T-helper 9 cell (primary cell): ENCODE measurements around the gene PLXNA4.

Experiments used
- DNase-seq: peaks from one replicate; pipeline ENCODE4 v3.0.0-alpha.2; 2020

PLXNA4 gene

GRCh38 chr7:132564849-132565248 lies 11.4 kb downstream of the PLXNA4 start:
- DNase-seq: no peak

- DNase-seq: no peak
Observed at GRCh38 chr7:132564090-132564489, 12.2 kb downstream of the PLXNA4 start.

DNA sequence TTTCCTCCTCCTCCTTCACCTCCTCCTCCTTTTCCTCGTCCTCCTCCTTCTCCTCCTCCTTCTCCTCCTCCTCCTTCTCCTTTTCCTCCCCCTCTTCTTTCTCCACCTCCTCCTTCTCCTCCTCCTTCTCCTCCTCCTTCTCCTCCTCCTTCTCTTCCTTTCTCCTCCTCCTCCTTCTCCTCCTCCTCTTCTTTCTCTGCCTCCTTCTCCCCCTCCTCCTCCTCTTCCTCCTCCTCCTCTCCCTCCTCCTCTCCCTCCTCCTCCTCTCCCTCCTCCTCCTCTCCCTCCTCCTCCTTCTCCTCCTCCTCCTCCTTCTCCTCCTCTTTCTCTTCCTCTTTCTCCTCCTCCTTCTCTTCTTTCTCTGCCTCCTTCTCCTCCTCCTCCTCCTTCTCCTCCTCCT lies 13.6 kb downstream of the PLXNA4 start:
- no peak for DNase-seq

- no peak for DNase-seq
Observed at GRCh38 chr7:132561763-132562162, 14.5 kb downstream of the PLXNA4 start.

DNA sequence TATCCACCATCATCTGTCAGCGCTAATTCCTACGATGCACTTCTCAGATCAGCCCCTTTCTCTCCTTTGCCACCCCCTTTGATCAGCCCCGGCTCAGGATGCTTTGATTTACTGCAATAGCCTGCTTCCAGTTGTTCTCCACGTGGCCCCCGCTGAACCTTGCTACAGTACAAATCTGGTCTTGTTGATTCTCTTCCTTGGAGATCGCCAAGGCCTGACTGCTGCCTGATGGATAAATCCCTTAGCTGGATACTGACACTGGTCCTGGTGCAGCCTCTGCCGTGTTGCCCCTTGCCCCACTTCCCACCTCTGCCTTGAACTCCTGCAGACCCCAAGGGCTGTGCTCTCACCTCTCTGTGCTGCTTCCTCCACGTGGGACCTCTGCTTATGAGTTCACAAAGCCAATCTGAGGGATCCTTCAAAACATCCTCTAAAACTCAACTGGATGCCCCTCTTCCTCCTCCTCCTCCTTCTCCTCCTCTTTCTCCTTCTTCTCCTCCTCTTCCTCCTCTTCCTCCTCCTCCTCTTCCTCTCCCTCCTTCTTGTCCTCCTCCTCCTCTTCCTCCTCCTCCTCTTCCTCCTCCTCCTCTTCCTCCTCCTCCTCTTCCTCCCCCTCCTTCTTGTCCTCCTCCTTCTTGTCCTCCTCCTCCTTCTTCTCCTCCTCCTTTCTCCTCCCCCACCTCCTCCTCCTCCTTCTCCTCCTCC lies 15.3 kb downstream of the PLXNA4 start:
- DNase-seq: no peak

DNA sequence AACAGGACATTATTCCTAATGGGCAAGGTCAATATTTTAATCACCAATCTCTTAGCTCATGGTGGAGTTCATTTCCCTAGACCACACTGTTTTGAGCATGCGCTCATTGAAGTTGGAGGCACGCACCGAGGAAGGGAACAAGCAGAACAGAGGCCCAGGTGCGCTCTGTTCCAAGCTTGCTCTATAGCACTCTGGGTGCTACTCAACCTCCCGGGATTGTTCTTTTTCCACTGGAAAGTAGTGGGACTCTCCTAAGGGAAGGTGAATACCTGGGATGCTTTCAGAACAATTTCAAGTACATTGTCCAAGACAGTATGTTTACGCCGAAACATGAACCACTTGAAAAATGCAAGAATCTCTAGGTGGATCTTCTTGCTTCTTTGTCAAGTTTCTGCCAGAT lies 16.2 kb downstream of the PLXNA4 start:
- DNase-seq: no peak

- DNase-seq: no peak
Observed at GRCh38 chr7:132558815-132559214, 17.5 kb downstream of the PLXNA4 start.

DNA sequence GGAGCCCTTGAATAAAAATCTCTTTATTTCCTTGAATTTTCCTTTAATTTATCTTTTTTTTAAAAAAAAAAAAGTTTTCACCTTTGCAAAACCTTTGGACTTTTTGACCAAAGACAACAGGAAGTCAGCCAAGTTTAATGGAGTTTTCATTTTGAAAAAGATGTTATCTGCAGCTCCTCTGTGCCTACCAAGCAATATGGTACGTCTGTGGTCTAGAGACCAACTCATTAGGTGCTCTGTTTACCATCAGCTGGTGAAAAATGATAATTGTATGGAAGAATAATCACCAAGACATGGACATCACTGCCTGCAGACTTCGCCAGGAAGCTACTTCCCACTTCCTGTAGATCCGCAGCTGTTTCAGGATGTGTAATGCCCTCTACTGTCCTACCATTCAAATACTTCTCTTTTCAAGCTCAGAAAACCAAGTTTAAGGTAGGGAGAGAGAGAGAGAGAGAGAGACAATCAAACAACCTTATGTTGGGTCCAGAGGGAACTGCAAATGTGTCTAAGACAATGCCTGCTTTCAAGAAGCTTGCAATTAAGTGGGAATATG lies 18.7 kb downstream of the PLXNA4 start:
- no peak for DNase-seq

DNA sequence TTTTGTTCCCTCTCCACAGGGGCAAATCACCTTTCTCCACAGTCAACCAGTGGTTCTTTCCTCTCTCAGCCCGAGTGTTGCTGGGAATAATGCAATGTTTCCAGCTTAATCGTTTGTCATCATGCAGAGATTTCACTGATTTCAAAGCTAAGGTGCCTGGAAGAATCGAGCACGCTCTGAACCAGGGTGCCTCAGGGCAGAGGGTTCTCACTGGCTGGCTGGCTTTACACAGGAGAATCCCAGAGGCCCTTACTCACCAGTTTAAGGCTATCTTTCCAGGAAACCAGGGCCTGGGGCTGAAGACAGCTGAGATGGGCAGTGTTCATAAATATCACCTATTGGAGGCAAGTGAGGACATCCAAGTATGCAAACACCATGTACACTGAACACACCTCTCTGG lies 21.8 kb downstream of the PLXNA4 start:
- DNase-seq: no peak

- DNase-seq: no peak
Observed at GRCh38 chr7:132553031-132553430, 23.2 kb downstream of the PLXNA4 start.

DNA sequence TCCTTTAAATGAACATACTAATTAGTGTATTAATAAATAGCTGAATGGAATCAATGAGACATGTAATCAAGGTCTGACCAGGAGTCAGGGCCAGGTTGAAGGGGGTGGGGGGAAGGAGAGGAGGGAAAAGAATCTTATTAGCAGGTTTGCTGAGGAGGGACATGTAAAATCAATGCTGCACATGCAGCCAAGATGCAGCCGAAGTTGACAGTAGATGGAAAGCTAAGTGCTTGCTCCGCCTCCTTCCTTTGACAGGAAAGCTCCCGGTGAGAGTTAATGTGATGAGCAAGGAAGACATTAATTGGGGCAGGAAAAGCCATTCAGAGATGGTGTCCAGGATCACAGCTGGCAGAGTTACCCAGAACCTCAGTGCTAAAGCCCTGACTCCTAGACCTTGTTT lies 24.4 kb downstream of the PLXNA4 start:
- no peak for DNase-seq

GRCh38 chr7:132551439-132551838 lies 24.8 kb downstream of the PLXNA4 start:
- DNase-seq: no peak

DNA sequence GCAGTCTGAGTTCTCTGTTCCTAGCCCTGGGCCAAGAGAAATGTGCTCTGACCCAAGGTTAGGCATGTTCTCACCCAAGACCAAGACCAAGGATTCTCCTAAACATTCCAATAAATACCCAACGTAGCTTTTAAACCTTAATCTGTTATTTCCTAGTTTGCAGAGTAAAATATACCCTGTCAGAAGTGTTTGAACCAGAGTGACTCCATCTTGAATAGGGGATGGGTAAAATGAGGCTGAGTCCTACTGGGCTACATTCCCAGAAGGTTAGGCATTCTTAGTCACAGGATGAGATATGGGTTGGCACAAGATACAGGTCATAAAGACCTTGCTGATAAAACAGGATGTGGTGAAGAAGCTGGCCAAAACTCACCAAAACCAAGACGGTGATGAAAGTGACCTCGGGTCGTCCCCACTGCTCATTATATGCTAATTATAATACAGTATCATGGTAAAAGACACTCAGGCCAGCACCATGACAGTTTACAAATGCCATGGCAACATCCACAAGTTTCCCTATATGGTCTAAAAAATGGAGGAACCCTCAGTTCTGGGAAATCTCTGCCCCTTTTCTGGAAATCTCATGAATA lies 27.7 kb downstream of the PLXNA4 start:
- no peak for DNase-seq

DNA sequence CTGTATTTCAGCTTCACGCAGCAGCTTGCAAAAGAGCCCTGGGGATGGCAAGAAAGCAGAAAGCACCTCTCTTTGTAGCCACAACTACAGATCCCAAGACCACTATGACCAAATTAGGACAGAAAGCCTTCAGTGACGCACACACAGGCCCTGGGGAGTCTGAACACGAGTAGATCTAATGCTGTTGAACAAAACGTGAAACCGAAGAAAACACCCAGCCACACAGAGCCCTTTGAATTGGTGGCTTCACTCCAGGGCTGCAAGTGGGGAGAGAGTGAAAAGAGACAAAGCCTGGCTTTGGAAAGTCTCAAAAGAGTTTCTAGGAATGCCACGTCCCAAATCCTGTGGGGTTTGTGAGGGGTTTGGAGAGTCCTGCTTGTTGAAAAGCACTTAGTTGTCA lies 28.4 kb downstream of the PLXNA4 start:
- DNase-seq: no peak

- DNase-seq: no peak
Observed at GRCh38 chr7:132546366-132547127, 29.7 kb downstream of the PLXNA4 start.

DNA sequence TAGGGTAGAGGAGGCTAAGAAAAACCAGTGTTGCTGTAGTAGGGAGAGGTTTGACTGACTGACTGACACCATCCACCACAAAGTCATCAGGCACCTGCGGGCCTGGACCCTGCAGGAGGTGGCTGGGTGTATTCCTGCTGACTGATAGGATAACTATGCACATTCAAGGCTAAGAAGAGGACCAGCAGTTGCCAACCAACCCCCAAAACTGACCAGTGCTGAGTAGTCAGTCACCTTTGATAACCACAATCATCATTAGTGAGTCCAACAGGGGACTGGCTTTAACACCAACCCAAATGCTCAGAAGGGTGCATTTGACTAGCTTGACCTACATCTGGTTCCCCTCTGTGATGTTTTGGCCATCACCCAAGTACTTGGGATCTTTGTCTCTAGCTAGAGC lies 30.5 kb downstream of the PLXNA4 start:
- no peak for DNase-seq

GRCh38 chr7:132544999-132545398 lies 31.3 kb downstream of the PLXNA4 start:
- no peak for DNase-seq

GRCh38 chr7:132544025-132544424 lies 32.2 kb downstream of the PLXNA4 start:
- DNase-seq: no peak

DNA sequence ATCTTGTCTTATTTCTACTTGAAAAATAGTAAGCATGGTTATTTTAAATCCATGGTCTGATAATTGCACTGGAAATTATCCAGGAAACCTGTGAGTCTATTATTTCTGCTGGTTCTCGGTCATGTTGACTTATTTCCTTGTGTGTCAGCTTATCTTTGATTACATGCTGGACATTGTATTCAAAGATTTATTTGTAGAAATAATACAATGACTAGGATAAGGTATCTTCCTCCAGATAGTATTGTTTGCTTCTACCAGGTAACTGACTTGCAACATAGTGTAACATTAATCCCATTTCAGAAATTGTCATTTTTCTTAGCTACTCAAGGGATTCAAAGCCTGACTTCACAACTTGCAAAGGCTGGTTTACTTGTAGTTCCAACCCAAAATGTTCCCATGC lies 33.4 kb downstream of the PLXNA4 start:
- DNase-seq: no peak

- DNase-seq: no peak
Observed at GRCh38 chr7:132541656-132542055, 34.6 kb downstream of the PLXNA4 start.

- no peak for DNase-seq
Observed at GRCh38 chr7:132537456-132538145, 38.7 kb downstream of the PLXNA4 start.

DNA sequence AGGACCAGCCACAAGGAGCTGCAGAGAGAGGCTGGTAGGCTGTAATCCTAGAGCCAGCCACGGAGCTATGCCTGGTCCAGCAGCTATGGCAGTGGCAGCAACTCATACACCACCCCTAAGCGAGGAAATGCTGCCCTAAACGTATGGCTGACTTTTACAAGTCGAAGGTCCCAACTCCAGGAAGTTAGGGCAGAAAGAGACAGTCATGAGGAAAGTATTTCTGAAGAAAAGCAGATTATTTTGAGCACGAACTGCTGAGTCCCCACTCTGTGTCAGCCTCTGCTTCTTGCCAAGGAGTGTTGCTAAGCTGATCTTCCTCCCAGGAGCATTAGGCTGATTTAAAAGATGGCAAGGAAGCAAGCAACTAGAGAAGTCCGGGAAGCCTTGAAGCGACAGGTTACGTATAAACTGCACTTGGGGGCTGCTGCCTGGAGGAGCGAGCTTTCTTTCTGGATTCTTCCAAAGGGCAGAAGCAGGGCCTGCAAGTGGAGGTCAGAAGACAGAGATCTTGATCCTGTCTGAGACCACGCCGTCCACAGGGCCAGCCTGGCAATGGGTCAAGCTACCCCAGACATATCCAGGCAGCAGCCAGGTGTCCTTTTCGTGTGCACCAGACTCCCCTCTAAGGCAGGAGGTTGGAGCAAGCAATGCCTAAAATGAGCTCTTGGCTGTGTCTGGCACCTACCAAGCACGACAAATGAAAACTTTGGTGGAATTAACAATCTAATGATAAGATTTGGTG lies 39.4 kb downstream of the PLXNA4 start:
- no peak for DNase-seq

GRCh38 chr7:132533916-132534315 lies 42.4 kb downstream of the PLXNA4 start:
- DNase-seq: no peak
